IMR-90 (cell line): ENCODE data around the gene SRCAP. TPM values are rescaled to one million over a fixed set of nuclear protein-coding genes. Genes with fewer than 3 reads are reported as not detected.

ENCODE experiments used
- ATAC-seq: fragments of 200-7000 bp; cut with Tn5 transposase; 2 replicates; pipeline ENCODE4 v1.9.1; 2020; ENCODE audit warnings: low read depth, mild to moderate bottlenecking, moderate library complexity
- BruUV-seq: library from RNA; stranded (reverse); fragments of 400-500 nt; replicated peaks from 2 replicates; lab custom pipeline; 2021; lab: Mats Ljungman, UMichigan
- CTCF ChIA-PET: fragments of 300-600 bp; formaldehyde crosslinking; extraction: SDS; loops from one replicate; lab custom pipeline; 2021; ENCODE audit warnings: antibody characterized with exemption; lab: Yijun Ruan, JAX
- POLR2A ChIA-PET: fragments of 300-600 bp; sonication (Branson Sonifier 250); formaldehyde crosslinking; loops from one replicate; lab custom pipeline; 2022; ENCODE audit warnings: antibody characterized with exemption; ENCODE audit not compliant: unreplicated experiment; lab: Charles Lee
- DNase-seq: peaks from one replicate; pipeline ENCODE4 v3.0.0; 2013
- H2AFZ ChIP-seq: replicated peaks from 2 replicates; pipeline ENCODE3; 2013; ENCODE audit warnings: low read length, mild to moderate bottlenecking; ENCODE audit not compliant: poor library complexity
- H2AK5ac ChIP-seq: 2 replicates; pipeline ENCODE4 v1.6.1; 2013; ENCODE audit warnings: low read depth, low read length, inconsistent platforms
- H2AK9ac ChIP-seq: replicated peaks from 2 replicates; pipeline ENCODE3; 2013; ENCODE audit warnings: mild to moderate bottlenecking, low read depth, low read length, moderate library complexity; ENCODE audit not compliant: poor library complexity
- H2BK120ac ChIP-seq: 2 replicates; pipeline ENCODE4 v1.6.1; 2013; ENCODE audit warnings: low read depth, low read length, inconsistent platforms
- H2BK15ac ChIP-seq: 3 replicates; pipeline ENCODE4 v1.6.1; 2013; ENCODE audit warnings: low read depth, low read length, inconsistent platforms
- H2BK20ac ChIP-seq: 2 replicates; pipeline ENCODE4 v1.6.1; 2013; ENCODE audit warnings: low read depth, mild to moderate bottlenecking, inconsistent platforms, low read length, moderate library complexity
- H2BK5ac ChIP-seq: 2 replicates; pipeline ENCODE4 v1.6.1; 2013; ENCODE audit warnings: mild to moderate bottlenecking, low read depth, low read length, inconsistent platforms; ENCODE audit not compliant: poor library complexity, severe bottlenecking
- H3K14ac ChIP-seq: replicated peaks from 2 replicates; pipeline ENCODE4 v1.6.1; 2013; ENCODE audit warnings: low read depth, low read length, inconsistent platforms
- H3K18ac ChIP-seq: 2 replicates; pipeline ENCODE4 v1.6.1; 2013; ENCODE audit warnings: low read depth, low read length, control low read depth
- H3K23ac ChIP-seq: 2 replicates; pipeline ENCODE4 v1.6.1; 2013; ENCODE audit warnings: low read depth, low read length, inconsistent platforms
- H3K27ac ChIP-seq: 2 replicates; pipeline ENCODE4 v1.5.1; 2013; ENCODE audit warnings: mild to moderate bottlenecking, control low read depth, low read length; ENCODE audit not compliant: insufficient read depth
- H3K27me3 ChIP-seq: 2 replicates; pipeline ENCODE4 v1.6.1; 2013; ENCODE audit warnings: low read length; ENCODE audit not compliant: control insufficient read depth, insufficient read depth
- H3K36me3 ChIP-seq: 2 replicates; pipeline ENCODE4 v1.6.1; 2013; ENCODE audit warnings: low read length, mixed read lengths; ENCODE audit not compliant: control insufficient read depth, insufficient read depth
- H3K4ac ChIP-seq: 2 replicates; pipeline ENCODE4 v1.6.1; 2013; ENCODE audit warnings: low read depth, low read length, inconsistent platforms
- H3K4me1 ChIP-seq: 2 replicates; pipeline ENCODE4 v1.6.1; 2013; ENCODE audit warnings: low read length, mixed read lengths; ENCODE audit not compliant: control insufficient read depth, insufficient read depth
- H3K4me2 ChIP-seq: 2 replicates; pipeline ENCODE4 v1.6.1; 2013; ENCODE audit warnings: low read depth, mild to moderate bottlenecking, control low read depth, low read length, moderate library complexity
- H3K4me3 ChIP-seq: 2 replicates; pipeline ENCODE4 v1.5.1; 2013; ENCODE audit warnings: low read depth, mild to moderate bottlenecking, control low read depth, low read length, moderate library complexity; ENCODE audit not compliant: insufficient read depth
- H3K56ac ChIP-seq: 2 replicates; pipeline ENCODE4 v1.6.1; 2013; ENCODE audit warnings: low read length, inconsistent platforms; ENCODE audit not compliant: insufficient read depth; ENCODE audit errors: extremely low read depth
- H3K79me1 ChIP-seq, 2 experiments: 2 replicates each; pipeline ENCODE4 v1.6.1; 2013; ENCODE audit warnings: low read length in 2 of 2, inconsistent platforms in 1 of 2, low read depth in 1 of 2
- H3K9ac ChIP-seq: 2 replicates; pipeline ENCODE4 v1.6.1; 2013; ENCODE audit warnings: low read depth, low read length, control low read depth
- H3K9me1 ChIP-seq: 2 replicates; pipeline ENCODE4 v1.6.1; 2013; ENCODE audit warnings: low read length, inconsistent platforms; ENCODE audit not compliant: insufficient read depth
- H3K9me3 ChIP-seq: 2 replicates; pipeline ENCODE4 v1.6.1; 2013; ENCODE audit warnings: low read length; ENCODE audit not compliant: control insufficient read depth, insufficient read depth
- H4K20me1 ChIP-seq: 2 replicates; pipeline ENCODE4 v1.6.1; 2013; ENCODE audit warnings: low read length, inconsistent platforms; ENCODE audit not compliant: insufficient read depth
- H4K5ac ChIP-seq: 2 replicates; pipeline ENCODE4 v1.6.1; 2013; ENCODE audit warnings: mild to moderate bottlenecking, low read depth, low read length, control low read depth
- H4K8ac ChIP-seq, 2 experiments: 2 replicates each; pipeline ENCODE4 v1.6.1; 2013; ENCODE audit warnings: low read depth in 2 of 2, low read length in 2 of 2, control low read depth in 1 of 2, inconsistent platforms in 1 of 2
- H4K91ac ChIP-seq: 2 replicates; pipeline ENCODE4 v1.6.1; 2013; ENCODE audit warnings: low read depth, low read length, inconsistent platforms; ENCODE audit not compliant: insufficient read depth
- POLR2A ChIP-seq: IDR thresholded peaks from 2 replicates; pipeline ENCODE4 v1.6.1; 2012; ENCODE audit warnings: mild to moderate bottlenecking, low read depth, low read length
- RCOR1 ChIP-seq: IDR thresholded peaks from 2 replicates; pipeline ENCODE4 v1.6.1; 2012; ENCODE audit warnings: mild to moderate bottlenecking, low read length, improper control_type of control experiment; ENCODE audit not compliant: insufficient replicate concordance
- WGBS, 2 experiments: methylation state at CpG; one replicate each; pipeline versions ENCODE4 v1.1.5 to v1.1.7; 2013; ENCODE audit warnings: missing lambda C conversion rate in 2 of 2; ENCODE audit not compliant: insufficient read length in 1 of 2; ENCODE audit errors: extremely low coverage in 2 of 2; 5-methylcytosine and 5-hydroxymethylcytosine counted together
- dilution Hi-C: fragments of 300-500 bp; cut with HindIII; formaldehyde crosslinking; loops from one replicate; pipeline ENCODE4 v1.14.3; 2018; ENCODE audit warnings: low sequenced_read_pairs; ENCODE audit not compliant: unreplicated experiment
- in situ Hi-C: fragments of 300-500 bp; cut with MboI; formaldehyde crosslinking; loops from 3 replicates; pipeline ENCODE4 v1.14.3; 2019; ENCODE audit warnings: low sequenced_read_pairs, inconsistent platforms, mixed read lengths
- intact Hi-C: fragments of 100-400 bp; cut with micrococcal nuclease; formaldehyde crosslinking; loops from 2 replicates; pipeline ENCODE4 v1.10.0; 2022
- polyA plus RNA-seq, 3 experiments: library from polyadenylated mRNA; depleted of rRNA; stranded (reverse); fragments of >200 nt; gene quantifications; 2 replicates each; pipeline ENCODE4 v1.2.3, GENCODE V29; 2012; ENCODE audit warnings: low replicate concordance in 1 of 3
- total RNA-seq: library from RNA; depleted of rRNA; stranded (reverse); fragments of >200 nt; gene quantifications from 2 replicates; pipeline ENCODE4 v1.2.3, GENCODE V29; 2012

The SRCAP gene
- total and polyA plus RNA-seq, 2 of the 4 experiments (the other 2 are of a cell fraction), result 4.5 to 8.2 TPM

DNA sequence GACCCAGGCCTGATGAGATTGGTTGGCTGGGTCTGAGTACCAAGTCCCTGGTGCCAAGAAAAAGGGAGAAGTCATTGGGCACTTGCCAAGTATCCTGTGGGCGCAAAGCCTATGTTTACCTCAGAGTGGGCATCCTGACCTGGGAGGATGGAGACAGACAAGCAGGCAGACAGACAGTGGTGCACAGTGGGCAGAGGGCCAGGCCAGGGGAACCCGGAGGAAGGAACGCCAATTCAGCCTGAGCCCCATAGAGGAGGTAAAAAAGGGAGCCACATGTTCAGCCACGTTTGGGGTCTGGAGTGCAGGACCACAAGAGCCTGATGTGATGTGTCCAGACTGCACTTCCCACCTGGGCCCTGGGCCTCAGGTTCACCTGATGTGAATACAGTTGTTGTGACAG, 54.6 kb downstream of the SRCAP start:
- Histone ChIP-seq H3K18ac (no peak overlapping the region), H4K20me1 (no peaks in the 10 kb centered on the region; the same call in 1 of the 2 replicates), H3K4me1 (no peaks in the 10 kb centered on the region), H3K4me2 (no peak overlapping the region), H3K4ac (no peak overlapping the region), H3K9me1 (peaks cover 8% of the 10 kb centered on the region; the same call in 1 of the 2 replicates), H4K91ac (no peak overlapping the region), H2BK5ac (no peak overlapping the region), H2BK15ac (no peak overlapping the region), H3K56ac (no peak overlapping the region), H2AFZ (no peak overlapping the region), H2BK120ac (no peak overlapping the region), H3K36me3 (peaks cover 42% of the 10 kb centered on the region), H3K9ac (no peak overlapping the region), H3K23ac (no peak overlapping the region), H4K5ac (no peak overlapping the region), H2BK20ac (no peak overlapping the region), H3K79me1 (peaks cover 22 to 34% of the 10 kb centered on the region in 2 experiments), H2AK9ac (peak overlapping the region; percentile 81), H4K8ac (no peak overlapping the region), H3K9me3 (no peaks in the 10 kb centered on the region), H3K27me3 (no peaks in the 10 kb centered on the region), H3K14ac (no peak overlapping the region), H2AK5ac (no peak overlapping the region), H3K4me3 (no peak overlapping the region), H3K27ac (no peak overlapping the region)
- no TSS peak for BruUV-seq
- 100% methylated on average over 4 of the region's 4 CpGs; no CpG with 5 or more reads in 1 of the 2 experiments for WGBS, 2 experiments
- TF ChIP-seq POLR2A (no peak), RCOR1 (no peak)
- ChIA-PET POLR2A (interaction anchor here (0.6 kb wide), 1 partner anchor 193 kb away, joined by 6 read pairs; no protein-coding TSS in a partner anchor), CTCF (no interaction called here)
- DNase-seq, result no peak
- in situ Hi-C loops, result no loop called here
- intact Hi-C loops, result no loop called here
- dilution Hi-C loops, result no loop called here
- no peak for ATAC-seq
